Measurements from ENCODE around the gene SLC25A2. TPM values are rescaled to one million over a fixed set of nuclear protein-coding genes. Genes with fewer than 3 reads are reported as not detected.
"Not testable (repeated sequence)": the region's sequence is repeated elsewhere in the genome, so short reads cannot be mapped to it uniquely, and the experiment has no call there.

The SLC25A2 gene
- polyA plus RNA-seq (ENCODE audit: insufficient read length) = 0.23 TPM
- long read RNA-seq, donor 1 = 0 reads
- long read RNA-seq, donor 2 = 0 reads
- long read RNA-seq, donor 3, partial matches to known transcripts = 0 of 1 reads
- long read RNA-seq, donor 3, other reads (novel, unspliced or antisense) = 0 of 1 reads
- long read RNA-seq, donor 4 = 0 reads
- long read RNA-seq, donor 5 = 0 reads
- long read RNA-seq, donor 6 = 0 reads
- long read RNA-seq, donor 7, partial matches to known transcripts = 0 of 1 reads
- long read RNA-seq, donor 7, other reads (novel, unspliced or antisense) = 0 of 1 reads
- long read RNA-seq, donor 8 = 0 reads

DNA sequence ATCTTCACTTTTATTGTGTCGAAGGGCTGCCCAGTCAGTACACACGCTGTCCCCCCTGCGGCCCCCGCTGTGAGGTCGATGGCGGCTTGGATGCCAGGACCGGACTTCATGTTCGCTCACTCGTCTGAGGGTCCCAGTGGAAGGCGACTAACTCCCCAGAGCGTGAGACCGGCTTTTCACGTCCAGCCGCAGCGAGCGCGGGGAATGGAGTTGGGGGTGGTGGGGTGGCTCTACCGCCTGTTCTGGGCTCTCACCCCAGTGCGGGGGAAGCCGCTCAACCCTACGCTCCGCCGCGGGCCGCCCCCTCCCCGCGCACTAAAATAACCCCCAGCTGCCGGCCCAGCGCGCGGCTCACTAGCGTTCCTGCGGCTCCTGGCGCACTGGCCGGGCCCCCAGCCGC, at the start of gene SLC25A2:
SLC25A2 (minus strand) TSS at position 294 of the 400 bp plus-strand sequence; CDS start at position 110, 184 bp downstream.
- DNase-seq = no peak

DNA sequence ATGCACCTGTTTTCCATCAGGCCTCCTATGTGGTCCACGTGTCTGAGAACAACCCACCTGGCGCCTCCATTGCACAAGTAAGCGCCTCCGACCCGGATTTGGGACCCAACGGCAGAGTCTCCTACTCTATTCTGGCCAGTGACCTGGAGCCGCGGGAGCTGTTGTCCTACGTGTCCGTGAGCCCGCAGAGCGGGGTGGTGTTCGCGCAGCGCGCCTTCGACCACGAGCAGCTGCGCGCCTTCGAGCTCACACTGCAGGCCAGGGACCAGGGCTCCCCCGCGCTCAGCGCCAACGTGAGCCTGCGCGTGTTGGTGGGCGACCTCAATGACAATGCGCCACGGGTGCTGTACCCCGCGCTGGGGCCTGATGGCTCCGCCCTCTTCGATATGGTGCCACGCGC, 47.7 kb upstream of the SLC25A2 start:
- DNase-seq = no peak

DNA sequence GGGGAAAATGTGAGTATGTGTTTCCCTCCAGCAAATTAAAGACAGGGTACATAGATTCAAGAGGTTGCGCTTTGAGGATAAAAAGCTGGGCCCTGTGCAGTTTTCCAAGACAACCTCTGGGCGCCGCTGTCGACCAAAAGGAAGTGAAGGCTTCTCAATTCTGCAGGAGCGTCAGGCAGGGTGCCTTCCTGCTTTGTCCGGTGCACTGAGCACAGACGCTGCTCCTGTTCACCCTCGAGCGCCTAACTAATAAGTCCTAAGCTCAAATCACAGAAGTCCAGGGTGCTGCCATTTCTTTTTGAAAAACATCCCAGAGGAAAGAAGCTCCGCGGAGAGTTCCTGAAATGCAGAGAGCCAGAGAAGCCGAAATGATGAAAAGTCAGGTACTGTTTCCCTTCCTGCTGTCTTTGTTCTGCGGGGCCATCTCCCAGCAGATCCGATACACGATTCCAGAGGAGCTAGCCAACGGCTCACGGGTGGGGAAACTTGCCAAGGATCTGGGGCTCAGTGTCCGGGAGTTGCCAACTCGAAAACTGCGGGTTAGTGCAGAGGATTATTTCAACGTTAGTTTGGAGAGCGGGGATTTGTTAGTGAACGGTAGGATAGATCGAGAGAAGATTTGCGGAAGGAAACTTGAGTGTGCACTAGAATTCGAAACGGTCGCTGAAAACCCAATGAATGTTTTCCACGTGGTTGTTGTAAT, 46.2 kb upstream of the SLC25A2 start, which contains the start of gene PCDHGB1:
PCDHGB1 (plus strand) TSS at position 183 of the 703 bp plus-strand sequence; CDS start at position 345, 162 bp downstream.
- no peak for DNase-seq

DNA sequence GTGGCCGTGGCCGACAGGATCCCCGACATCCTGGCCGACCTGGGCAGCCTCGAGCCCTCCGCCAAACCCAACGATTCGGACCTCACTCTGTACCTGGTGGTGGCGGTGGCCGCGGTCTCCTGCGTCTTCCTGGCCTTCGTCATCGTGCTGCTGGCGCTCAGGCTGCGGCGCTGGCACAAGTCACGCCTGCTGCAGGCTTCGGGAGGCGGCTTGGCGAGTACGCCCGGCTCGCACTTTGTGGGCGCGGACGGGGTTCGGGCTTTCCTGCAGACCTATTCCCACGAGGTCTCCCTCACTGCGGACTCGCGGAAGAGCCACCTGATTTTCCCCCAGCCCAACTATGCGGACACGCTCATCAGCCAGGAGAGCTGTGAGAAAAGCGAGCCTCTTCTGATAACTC, 42.2 kb upstream of the SLC25A2 start:
- DNase-seq = not testable (repeated sequence)

DNA sequence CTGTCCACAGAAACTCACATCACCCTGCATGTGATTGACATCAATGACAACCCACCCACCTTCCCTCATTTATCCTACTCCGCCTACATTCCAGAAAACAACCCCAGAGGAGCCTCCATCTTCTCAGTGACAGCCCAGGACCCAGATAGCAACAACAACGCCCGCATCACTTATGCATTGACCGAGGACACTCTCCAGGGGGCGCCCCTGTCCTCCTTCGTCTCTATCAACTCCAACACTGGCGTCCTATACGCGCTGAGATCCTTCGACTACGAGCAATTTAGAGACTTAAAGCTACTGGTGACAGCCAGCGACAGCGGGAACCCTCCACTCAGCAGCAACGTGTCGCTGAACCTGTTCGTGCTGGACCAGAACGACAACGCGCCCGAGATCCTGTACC, 41.5 kb upstream of the SLC25A2 start:
- DNase-seq = no peak

DNA sequence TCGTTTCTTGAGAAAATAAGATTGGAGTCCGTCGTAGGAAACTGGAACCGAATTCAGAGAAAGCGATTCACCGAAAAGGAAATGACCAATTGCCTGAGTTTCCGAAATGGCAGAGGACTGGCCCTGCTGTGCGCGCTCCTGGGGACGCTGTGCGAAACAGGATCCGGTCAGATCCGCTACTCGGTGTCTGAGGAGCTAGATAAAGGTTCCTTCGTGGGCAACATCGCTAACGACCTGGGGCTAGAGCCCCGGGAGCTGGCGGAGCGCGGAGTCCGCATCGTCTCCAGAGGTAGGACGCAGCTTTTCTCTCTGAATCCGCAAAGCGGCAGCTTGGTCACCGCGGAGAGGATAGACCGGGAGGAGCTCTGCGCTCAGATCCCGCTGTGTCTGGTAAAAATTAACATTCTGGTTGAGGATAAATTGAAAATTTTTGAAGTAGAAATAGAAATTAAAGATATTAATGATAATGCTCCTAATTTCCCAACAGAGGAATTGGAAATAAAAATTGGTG, 40.2 kb upstream of the SLC25A2 start:
- DNase-seq = no peak

DNA sequence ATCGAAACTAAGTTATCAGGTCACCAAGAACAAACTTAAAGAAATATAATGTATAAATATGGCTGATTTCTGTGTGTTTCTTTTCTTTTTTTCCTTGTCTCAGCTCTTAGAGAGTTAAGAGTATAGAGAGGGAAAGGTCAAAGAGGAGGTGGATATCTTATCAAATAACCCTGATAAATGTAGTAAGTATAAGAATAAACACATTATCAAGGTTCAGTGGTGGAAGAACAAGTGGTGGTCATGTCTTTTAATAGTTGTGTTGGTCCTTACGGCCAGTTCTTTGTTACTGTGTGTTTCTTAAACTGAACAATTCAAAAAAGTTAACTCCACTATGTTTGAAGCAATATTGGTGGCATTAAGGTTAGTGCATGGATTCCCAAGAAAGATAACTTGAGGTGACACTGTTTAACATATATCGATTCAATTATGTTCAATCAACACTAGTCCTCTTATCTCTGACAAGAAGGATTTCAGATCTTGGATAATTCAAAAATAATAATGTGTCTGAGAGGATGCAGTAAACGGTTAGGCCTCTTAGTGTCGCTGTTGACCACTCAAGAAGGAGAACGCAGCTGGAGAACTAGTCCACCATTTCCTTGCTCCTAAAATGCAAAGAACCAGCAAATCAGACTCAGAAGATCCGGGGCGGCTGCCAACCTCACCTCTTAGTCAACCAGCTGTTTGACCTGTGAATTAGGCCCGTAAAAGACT, 39.5 kb upstream of the SLC25A2 start, which contains the start of gene PCDHGA3:
PCDHGA3 (plus strand) TSS at position 588 of the 711 bp plus-strand sequence. CDS start 205 bp downstream, outside the sequence.
- no peak for DNase-seq

DNA sequence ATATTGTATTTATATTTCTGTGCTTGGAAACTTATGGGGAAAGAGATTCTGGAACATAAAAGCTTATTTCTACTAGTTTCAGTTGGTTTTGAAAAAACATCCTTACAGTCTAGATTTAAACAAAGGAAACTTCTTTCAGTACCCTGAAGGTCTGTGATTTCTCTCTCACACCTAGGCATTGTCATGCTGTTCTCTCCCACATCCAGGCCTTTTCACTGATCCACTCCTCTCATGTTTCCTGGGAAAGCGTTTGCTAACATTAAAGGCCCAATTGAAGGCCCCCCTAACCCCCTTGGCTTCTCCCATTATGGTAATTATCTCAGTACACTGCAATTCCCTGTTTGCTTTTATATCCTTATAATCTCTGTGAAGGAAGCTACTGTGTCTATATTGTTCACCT, 38.9 kb upstream of the SLC25A2 start:
- DNase-seq = no peak

DNA sequence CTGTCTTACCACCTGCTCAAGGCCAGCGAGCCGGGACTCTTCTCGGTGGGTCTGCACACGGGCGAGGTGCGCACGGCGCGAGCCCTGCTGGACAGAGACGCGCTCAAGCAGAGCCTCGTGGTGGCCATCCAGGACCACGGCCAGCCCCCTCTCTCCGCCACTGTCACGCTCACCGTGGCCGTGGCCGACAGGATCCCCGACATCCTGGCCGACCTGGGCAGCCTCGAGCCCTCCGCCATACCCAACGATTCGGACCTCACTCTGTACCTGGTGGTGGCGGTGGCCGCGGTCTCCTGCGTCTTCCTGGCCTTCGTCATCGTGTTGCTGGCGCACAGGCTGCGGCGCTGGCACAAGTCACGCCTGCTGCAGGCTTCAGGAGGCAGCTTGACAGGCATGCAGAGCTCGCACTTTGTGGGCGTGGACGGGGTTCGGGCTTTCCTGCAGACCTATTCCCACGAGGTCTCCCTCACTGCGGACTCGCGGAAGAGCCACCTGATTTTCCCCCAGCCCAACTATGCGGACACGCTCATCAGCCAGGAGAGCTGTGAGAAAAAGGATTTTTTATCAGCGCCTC, 37.0 kb upstream of the SLC25A2 start:
- DNase-seq = not testable (repeated sequence)

DNA sequence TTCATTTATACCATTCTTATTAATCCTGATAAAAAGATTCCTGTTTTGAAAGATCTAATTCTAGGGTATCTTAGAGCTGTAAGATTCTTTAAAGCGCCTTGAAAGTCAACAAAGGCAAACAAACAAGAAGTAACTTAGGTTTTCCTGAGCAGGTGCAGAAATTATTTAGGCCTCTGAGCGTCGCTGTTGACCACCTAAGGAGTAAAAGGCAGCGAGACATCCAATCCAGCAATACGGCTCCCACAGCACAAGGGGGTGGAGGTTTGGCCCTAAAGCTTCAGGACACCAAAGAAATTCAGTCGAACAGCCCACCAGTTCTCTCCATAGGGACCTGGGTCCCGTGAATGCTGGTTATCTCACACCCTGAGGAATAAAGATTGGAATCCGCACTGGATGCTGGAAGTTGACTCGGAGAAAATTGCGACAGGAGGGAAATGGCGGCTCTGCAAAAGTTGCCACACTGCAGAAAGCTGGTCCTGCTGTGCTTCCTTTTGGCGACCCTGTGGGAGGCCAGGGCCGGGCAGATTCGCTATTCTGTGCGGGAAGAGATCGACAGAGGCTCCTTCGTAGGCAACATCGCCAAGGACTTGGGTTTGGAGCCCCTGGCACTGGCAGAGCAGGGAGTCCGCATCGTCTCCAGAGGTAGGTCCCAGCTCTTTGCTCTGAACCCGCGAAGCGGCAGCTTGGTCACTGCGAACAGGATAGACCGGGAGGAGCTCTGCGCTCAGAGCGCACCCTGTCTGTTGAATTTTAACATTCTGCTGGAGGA, 34.9 kb upstream of the SLC25A2 start, which contains the start of gene PCDHGA2:
PCDHGA2 (plus strand) TSS at position 223 of the 769 bp plus-strand sequence.
- DNase-seq = peak; percentile 63

DNA sequence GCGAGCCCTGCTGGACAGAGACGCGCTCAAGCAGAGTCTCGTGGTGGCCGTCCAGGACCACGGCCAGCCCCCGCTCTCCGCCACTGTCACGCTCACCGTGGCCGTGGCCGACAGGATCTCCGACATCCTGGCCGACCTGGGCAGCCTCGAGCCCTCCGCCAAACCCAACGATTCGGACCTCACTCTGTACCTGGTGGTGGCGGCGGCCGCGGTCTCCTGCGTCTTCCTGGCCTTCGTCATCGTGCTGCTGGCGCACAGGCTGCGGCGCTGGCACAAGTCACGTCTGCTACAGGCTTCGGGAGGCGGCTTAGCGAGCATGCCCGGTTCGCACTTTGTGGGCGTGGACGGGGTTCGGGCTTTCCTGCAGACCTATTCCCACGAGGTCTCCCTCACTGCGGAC, 28.7 kb upstream of the SLC25A2 start:
- not testable (repeated sequence) for DNase-seq

DNA sequence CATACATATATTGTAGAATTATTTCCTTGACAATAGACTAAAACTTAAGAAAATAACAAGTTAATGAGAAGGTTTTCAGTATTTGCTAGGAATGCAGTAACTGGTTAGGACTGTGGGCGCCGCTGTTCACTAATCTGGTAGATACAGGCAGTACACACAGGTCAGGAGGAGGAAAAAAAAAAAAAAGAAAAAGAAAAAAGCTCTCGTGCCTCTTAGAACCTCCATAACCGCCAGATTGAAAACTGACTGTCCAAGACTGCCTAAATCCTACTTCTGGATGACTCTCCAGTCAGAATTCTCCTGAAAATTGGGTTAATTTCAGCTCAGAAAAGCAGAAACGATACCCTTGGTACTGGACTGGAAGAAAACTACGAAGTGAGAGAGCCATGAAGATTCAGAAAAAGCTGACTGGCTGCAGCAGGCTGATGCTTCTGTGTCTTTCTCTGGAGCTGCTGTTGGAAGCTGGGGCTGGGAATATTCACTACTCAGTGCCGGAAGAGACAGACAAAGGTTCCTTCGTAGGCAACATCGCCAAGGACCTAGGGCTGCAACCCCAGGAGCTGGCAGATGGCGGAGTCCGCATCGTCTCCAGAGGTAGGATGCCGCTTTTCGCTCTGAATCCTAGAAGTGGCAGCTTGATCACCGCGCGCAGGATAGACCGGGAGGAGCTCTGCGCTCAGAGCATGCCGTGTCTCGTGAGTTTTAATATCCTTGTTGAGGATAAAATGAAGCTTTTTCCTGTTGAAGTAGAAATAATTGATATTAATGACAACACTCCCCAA, 26.6 kb upstream of the SLC25A2 start, which contains the start of gene PCDHGA1:
PCDHGA1 (plus strand) TSS at position 216 of the 782 bp plus-strand sequence.
- no peak for DNase-seq

DNA sequence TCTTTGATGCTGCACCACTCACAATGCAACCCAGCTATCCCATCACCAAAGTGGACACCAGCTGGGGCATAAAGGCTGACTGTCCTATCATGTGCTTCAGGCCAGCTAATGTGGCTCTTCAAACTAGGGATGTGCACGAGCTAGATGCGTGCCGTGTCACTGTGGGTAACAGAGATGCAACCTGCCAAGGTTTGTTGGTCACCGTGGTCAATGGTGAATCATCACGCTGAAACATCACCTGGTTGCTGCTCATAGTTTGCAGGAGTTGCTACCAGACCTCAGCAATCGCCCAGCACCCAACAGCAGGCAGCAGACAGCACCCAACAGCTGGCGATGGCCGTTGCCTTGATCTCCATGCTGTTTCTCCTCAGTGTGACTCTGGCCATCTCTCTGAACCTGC, 24.4 kb upstream of the SLC25A2 start:
- DNase-seq = no peak

DNA sequence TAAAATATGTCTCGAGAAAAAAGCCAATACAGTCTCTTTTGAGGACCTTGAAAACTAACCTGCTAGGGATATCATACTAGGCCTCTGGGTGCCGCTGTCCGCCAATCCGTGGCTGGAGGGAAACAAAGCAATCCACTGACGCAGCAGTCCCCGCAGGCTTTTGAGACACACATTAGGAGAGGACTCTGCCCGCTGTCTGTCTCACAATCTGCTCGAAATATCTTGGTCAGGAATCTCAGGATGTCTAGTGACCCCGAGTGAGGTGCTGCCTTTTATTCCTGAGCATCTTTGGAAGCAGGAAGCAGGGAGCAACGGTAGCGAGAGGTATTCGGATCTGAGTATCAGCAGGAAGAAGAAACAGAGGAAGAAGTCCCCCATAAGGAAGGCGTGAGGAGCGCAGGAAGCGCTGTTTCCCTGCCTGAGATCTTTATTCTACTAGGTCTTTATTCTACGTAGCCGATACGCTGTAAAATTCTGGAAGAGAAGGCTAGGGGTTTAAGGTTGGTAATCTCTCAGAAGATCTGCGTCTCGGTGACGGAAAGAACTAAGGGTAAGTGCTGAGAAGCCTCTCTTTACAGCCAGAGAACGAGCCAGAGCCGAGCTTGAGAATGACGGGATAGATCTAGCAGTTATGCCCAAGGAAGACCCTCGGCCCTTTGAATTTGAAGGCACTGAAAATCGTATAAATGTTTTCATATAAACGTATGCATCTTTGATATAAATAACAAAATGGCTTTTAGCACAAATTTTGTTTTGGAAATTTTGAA, 22.4 kb upstream of the SLC25A2 start:
- no peak for DNase-seq

DNA sequence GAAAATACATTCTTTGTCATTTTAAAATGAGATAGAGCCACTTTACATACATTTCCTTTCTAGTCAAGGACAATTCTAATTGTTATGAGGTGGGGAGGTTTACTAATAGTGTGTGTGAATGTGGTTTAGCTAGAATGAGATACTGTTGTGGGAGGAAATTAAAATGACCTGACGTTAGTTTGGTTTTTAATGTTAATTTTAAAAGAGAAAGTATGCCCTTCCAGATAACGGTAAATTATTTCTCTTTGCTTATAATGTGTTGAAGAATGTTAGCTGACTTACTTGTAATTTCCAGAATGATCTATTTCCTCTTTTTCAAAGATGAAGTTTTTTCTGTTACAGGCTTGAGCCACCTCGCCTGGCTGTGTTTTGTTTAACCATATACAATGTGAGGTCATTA, 18.4 kb upstream of the SLC25A2 start:
- no peak for DNase-seq

DNA sequence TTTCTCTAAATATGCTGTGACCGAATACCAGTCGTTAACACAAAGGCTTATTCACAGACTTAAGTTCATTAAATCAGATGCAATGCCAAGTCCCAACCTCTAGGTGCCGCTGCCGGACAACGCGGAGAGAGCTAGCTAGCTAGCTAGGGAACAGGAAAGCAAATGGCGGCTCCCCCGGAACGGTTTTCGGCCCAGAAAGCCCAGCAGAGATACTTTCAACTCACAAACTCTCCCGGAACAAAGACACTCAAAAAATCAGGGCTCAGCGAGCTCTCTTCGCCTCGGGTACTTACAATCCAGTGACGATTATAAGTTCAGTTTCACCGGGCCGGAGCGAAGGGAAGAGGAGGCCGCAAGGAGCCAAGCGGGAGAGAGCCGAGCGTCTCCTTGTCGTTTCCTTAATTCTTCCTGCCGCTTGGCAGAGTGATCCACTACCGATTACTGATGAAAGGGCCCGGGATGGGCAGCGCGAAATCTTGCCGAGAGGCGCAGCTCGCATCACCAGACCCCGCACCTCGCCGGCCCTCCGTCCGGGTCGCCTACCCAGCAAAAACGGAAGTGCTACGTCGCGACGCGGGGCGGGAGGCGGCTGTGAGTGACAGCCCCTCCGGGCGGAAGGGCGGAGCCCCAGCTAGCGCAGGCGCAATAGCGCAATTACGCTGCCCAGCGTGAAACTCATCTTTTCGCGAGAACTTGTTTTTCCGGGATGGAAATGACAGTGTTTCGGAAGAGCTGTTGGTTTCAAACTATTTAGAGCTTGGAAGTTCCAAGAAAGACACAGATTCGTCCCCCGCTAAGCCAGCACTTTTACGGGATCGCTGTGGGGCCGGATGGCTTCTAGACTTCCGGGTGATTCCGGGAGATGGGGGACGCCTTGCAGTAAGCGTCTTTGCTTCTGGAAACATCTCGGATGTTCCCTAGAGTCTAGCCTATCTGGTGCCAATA, 16.6 kb upstream of the SLC25A2 start, which contains the start of gene TAF7:
TAF7 (minus strand) TSS at position 560 of the 945 bp plus-strand sequence. CDS start 740 bp downstream, outside the sequence.
- peak; percentile 94 for DNase-seq

DNA sequence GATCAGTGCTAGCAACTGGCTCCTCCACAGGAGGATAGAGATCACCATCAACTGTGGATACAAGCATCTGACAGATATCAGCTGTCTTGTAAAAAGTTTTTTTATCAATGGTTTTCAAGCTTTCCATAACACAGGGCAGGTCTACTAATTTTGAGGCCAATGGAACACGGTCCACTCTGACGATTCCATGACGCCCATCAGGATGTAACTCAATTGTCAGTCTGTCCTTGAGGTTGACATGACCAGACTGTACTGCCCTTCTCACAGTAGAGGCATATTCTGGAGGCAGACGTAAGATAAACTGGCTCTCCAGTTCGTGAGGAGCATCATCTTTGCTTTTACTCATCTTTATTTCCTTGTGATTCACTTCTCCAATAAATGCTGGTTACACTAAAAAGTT, 15.8 kb upstream of the SLC25A2 start:
- DNase-seq = no peak

DNA sequence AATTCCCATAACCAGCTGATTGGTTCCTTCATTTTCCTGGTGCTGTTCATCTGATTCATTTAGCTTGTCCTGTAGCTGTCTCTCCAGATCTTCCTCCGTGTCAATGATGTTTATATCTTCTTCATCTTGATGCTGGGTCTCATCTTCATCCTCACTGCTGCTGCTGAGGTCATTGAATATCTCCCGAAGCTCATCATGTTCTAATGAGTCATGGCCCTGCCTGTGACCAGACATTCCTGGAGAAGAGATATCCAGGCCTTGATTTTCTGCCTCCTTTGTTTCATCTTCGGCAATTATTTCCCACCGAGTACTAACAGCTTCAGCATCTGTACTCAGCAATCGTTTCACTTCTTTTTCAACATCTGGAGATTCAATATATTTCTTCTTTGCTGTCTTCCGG, 15.4 kb upstream of the SLC25A2 start:
- no peak for DNase-seq

Data from left kidney (tissue), 8 donors.